Measurements from ENCODE around the gene PDXK.

DNA sequence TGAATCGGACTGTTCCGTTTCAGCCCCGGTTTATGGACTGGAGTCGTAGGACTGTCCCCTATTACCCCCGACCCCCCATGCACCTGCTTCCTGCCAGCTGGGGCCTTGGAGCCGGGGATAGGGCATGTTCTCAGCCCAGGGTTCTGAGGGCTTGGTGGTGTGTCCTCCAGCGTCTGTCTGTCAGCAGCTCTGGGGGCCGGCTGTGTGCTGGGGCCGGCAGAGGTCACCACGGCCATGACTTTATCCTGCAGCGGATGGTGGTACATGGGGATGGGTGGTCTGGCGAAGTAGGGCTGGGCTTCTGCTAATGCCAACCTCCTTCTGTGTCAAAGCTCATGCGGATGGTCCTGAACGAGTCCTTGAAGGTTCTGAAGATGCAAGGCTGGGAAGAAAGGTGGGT is 75.9 kb downstream of the PDXK start:
- TF ChIP-seq, protein P1, sequence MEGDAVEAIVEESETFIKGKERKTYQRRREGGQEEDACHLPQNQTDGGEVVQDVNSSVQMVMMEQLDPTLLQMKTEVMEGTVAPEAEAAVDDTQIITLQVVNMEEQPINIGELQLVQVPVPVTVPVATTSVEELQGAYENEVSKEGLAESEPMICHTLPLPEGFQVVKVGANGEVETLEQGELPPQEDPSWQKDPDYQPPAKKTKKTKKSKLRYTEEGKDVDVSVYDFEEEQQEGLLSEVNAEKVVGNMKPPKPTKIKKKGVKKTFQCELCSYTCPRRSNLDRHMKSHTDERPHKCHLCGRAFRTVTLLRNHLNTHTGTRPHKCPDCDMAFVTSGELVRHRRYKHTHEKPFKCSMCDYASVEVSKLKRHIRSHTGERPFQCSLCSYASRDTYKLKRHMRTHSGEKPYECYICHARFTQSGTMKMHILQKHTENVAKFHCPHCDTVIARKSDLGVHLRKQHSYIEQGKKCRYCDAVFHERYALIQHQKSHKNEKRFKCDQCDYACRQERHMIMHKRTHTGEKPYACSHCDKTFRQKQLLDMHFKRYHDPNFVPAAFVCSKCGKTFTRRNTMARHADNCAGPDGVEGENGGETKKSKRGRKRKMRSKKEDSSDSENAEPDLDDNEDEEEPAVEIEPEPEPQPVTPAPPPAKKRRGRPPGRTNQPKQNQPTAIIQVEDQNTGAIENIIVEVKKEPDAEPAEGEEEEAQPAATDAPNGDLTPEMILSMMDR (conservative IDR thresholded peaks at IDR 0.05) = no peak
- no peak for TF ChIP-seq EZH2 (IDR thresholded peaks at IDR 0.05; ENCODE audit: low read depth)

Measured in PC-9 (cell line).